Measurements from ENCODE around the gene SELENOO. TPM values are rescaled to one million over a fixed set of nuclear protein-coding genes. Genes with fewer than 3 reads are reported as not detected.

SELENOO gene
- polyA plus RNA-seq, 1 of the 3 experiments (the other 2 are of a cell fraction) = 26.7 TPM

DNA sequence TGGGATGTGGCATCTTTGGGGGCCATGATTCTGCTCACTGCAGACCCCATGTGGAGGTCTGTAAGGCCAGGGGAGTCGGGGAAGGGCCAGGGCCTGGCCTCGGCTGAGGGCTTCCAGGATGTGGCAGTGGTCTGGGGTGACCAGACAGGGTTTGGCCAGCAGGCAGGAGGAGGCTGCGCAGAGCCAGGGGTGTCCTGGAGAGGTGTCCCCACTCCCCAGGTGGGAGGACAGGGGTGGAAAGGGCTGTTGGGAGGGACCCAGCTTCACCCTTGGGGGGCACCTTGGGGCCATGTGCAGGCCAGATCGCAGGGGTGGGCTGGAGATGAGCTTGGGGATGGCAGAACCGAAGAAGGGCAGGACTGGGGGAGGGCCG lies 26.8 kb upstream of the SELENOO start (continued):
- TF ChIP-seq MXI1 (IDR thresholded peaks at IDR 0.05; ENCODE audit: low read depth, low read length) (no peak), RXRA (IDR thresholded peaks at IDR 0.05; ENCODE audit: borderline replicate concordance, low read depth) (no peak), RFX5 (IDR thresholded peaks at IDR 0.05; ENCODE audit: low read length) (no peak), SIN3A (IDR thresholded peaks at IDR 0.05; ENCODE audit: borderline replicate concordance, low read depth, low read length) (no peak), EP300 (IDR thresholded peaks at IDR 0.05; ENCODE audit: borderline replicate concordance in 1 of 2, low read depth in 1 of 2, low read length in 1 of 2) (no peak), YY1 (IDR thresholded peaks at IDR 0.05; ENCODE audit: low read depth) (no peak)
- TF ChIP-seq, protein P1, sequence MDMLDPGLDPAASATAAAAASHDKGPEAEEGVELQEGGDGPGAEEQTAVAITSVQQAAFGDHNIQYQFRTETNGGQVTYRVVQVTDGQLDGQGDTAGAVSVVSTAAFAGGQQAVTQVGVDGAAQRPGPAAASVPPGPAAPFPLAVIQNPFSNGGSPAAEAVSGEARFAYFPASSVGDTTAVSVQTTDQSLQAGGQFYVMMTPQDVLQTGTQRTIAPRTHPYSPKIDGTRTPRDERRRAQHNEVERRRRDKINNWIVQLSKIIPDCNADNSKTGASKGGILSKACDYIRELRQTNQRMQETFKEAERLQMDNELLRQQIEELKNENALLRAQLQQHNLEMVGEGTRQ (IDR thresholded peaks at IDR 0.05; ENCODE audit: borderline replicate concordance, low read depth, low read length) = no peak

DNA sequence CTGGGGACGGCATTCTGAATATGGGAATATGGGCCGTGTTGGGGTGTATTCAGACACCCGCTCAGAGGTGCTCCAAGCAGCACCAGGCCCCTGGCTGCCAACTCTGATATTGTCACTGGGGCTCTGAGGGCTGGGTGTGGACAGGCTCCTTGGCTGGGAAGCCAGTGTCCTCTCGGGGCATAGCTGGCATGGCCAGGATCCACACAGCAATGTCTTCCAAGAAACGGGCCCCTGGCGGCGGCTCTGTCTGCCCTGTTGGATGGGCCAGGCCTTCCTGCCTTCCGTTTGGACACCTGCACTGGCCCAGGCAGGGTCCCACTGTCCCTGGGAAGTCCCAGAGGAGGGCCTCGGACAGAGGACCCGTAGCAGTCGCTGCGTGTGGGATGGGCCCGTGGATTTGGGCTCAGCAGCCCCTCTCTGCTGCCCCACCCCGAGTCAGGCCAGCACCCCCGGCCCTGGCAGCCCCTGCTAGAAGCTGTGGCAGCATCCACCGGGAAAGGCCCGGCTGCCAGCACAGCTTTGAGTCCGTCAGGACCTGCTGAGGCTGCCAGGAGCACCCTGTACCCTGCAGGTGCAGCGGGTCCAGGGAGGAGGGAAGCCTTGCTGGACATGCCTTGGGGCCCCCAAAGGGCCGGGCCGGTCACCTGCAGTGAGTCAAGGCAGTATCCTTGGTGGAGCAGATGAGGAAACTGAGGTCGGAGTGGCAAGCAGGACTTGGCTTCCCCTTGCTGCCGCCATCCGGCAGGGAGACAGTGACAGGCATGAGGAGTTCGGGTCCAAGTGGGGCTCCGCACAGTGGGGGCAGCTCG lies 26.2 kb upstream of the SELENOO start:
- WGBS (ENCODE audit: low lambda C conversion rate) = 73% methylated on average over 2 of the region's 27 CpGs
- CTCF ChIA-PET = interaction anchor here (1.7 kb wide), 1 partner anchor 17 kb away, joined by 5 read pairs; no protein-coding TSS in a partner anchor

DNA sequence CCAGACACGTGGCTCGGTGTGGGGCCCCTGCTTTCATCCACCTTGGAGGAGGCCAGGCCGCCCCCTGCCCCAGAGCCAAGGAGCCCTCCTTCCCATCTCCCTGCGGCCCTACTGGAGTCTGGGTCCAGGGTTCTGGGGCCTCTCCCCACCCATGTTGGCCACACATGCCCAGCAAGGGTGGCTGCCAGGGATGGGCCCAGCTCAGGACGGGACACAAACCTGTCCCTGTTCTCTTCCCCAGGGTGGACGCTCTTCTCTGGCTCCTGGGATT lies 25.7 kb upstream of the SELENOO start:
- Histone ChIP-seq H3K27me3 (ENCODE audit: insufficient read depth) (no peaks in the 10 kb centered on the region), H3F3A (replicated peaks; ENCODE audit: insufficient read depth) (no peaks in the 10 kb centered on the region), H3K4me1 (ENCODE audit: control insufficient read depth in 1 of 2, insufficient read depth in 2 of 2, low read depth in 1 of 2, low read length in 1 of 2) (peaks cover 0 to 3% of the 10 kb centered on the region in 2 experiments; a peak in 1 of 4 replicates), H3K36me3 (replicated peaks in 1 of 2; ENCODE audit: control insufficient read depth in 1 of 2, insufficient read depth in 2 of 2, low read length in 1 of 2) (no peaks in the 10 kb centered on the region), H3K9me2 (no peaks in the 10 kb centered on the region), H3K9me3 (no peaks in the 10 kb centered on the region), H3K4me3 (ENCODE audit: low read depth in 2 of 2, low read length in 1 of 2) (no peak overlapping the region), H4K20me1 (ENCODE audit: insufficient read depth) (no peaks in the 10 kb centered on the region), H2AFZ (ENCODE audit: low read depth) (no peak overlapping the region), H3K9ac (no peak overlapping the region), H3K27ac (ENCODE audit: low read depth in 2 of 2, low read length in 1 of 2) (no peak overlapping the region), H3K79me2 (ENCODE audit: insufficient read depth) (no peaks in the 10 kb centered on the region), H3K4me2 (no peak overlapping the region)
- WGBS (ENCODE audit: low lambda C conversion rate) = 76% methylated on average over 2 of the region's 6 CpGs
- ChIA-PET CTCF (interaction anchor here (1.7 kb wide), 1 partner anchor 16 kb away, joined by 5 read pairs; no protein-coding TSS in a partner anchor), POLR2A (interaction anchor here (0.6 kb wide), 1 partner anchor 286 kb away, joined by 3 read pairs; no protein-coding TSS in a partner anchor)
- DNase-seq = no peak
- TF ChIP-seq, protein P2, sequence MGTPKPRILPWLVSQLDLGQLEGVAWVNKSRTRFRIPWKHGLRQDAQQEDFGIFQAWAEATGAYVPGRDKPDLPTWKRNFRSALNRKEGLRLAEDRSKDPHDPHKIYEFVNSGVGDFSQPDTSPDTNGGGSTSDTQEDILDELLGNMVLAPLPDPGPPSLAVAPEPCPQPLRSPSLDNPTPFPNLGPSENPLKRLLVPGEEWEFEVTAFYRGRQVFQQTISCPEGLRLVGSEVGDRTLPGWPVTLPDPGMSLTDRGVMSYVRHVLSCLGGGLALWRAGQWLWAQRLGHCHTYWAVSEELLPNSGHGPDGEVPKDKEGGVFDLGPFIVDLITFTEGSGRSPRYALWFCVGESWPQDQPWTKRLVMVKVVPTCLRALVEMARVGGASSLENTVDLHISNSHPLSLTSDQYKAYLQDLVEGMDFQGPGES (IDR thresholded peaks at IDR 0.05; ENCODE audit: low read depth, low read length) = no peak
- TF ChIP-seq RXRA (IDR thresholded peaks at IDR 0.05; ENCODE audit: borderline replicate concordance, low read depth) (no peak), FOXJ3 (CRISPR knock-in tag; IDR thresholded peaks at IDR 0.05) (no peak), RAD21 (IDR thresholded peaks at IDR 0.05; ENCODE audit: low read length) (no peak), GABPA (IDR thresholded peaks at IDR 0.05; ENCODE audit: low read depth) (no peak), SMC3 (IDR thresholded peaks at IDR 0.05; ENCODE audit: low read depth, low read length) (no peak), FOXM1 (IDR thresholded peaks at IDR 0.05; ENCODE audit: low read depth) (no peak), RCOR1 (IDR thresholded peaks at IDR 0.05; ENCODE audit: low read length) (no peak), EZH2phosphoT487 (IDR thresholded peaks at IDR 0.05; ENCODE audit: borderline replicate concordance, low read depth) (no peak), FOSL2 (IDR thresholded peaks at IDR 0.05; ENCODE audit: borderline replicate concordance, low read depth) (no peak), MEF2A (IDR thresholded peaks at IDR 0.05; ENCODE audit: borderline replicate concordance, low read depth) (no peak), JUND (IDR thresholded peaks at IDR 0.05) (no peak)
- TF ChIP-seq, protein P3, sequence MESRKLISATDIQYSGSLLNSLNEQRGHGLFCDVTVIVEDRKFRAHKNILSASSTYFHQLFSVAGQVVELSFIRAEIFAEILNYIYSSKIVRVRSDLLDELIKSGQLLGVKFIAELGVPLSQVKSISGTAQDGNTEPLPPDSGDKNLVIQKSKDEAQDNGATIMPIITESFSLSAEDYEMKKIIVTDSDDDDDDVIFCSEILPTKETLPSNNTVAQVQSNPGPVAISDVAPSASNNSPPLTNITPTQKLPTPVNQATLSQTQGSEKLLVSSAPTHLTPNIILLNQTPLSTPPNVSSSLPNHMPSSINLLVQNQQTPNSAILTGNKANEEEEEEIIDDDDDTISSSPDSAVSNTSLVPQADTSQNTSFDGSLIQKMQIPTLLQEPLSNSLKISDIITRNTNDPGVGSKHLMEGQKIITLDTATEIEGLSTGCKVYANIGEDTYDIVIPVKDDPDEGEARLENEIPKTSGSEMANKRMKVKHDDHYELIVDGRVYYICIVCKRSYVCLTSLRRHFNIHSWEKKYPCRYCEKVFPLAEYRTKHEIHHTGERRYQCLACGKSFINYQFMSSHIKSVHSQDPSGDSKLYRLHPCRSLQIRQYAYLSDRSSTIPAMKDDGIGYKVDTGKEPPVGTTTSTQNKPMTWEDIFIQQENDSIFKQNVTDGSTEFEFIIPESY (IDR thresholded peaks at IDR 0.05; ENCODE audit: borderline replicate concordance, low read depth) = no peak

More for the DNA sequence above, 26.2 kb upstream of the SELENOO start:
- DNase-seq = no peak
- Histone ChIP-seq H2AFZ (ENCODE audit: low read depth) (no peak overlapping the region), H3K27ac (ENCODE audit: low read depth in 2 of 2, low read length in 1 of 2) (no peak overlapping the region), H4K20me1 (ENCODE audit: insufficient read depth) (no peaks in the 10 kb centered on the region), H3K4me3 (ENCODE audit: low read depth in 2 of 2, low read length in 1 of 2) (no peak overlapping the region), H3K27me3 (ENCODE audit: insufficient read depth) (no peaks in the 10 kb centered on the region), H3F3A (replicated peaks; ENCODE audit: insufficient read depth) (no peaks in the 10 kb centered on the region), H3K9me3 (no peaks in the 10 kb centered on the region), H3K36me3 (replicated peaks in 1 of 2; ENCODE audit: control insufficient read depth in 1 of 2, insufficient read depth in 2 of 2, low read length in 1 of 2) (no peaks in the 10 kb centered on the region), H3K79me2 (ENCODE audit: insufficient read depth) (no peaks in the 10 kb centered on the region), H3K9ac (no peak overlapping the region), H3K4me2 (no peak overlapping the region), H3K9me2 (no peaks in the 10 kb centered on the region), H3K4me1 (ENCODE audit: control insufficient read depth in 1 of 2, insufficient read depth in 2 of 2, low read depth in 1 of 2, low read length in 1 of 2) (peaks cover 0 to 3% of the 10 kb centered on the region in 2 experiments; a peak in 1 of 4 replicates)
- POLR2A ChIA-PET = no interaction called here
- TF ChIP-seq CHD2 (IDR thresholded peaks at IDR 0.05; ENCODE audit: low read length, partially characterized antibody) (no peak), MXI1 (IDR thresholded peaks at IDR 0.05; ENCODE audit: low read depth, low read length) (no peak), ELF1 (IDR thresholded peaks at IDR 0.05) (no peak), EP300 (IDR thresholded peaks at IDR 0.05; ENCODE audit: borderline replicate concordance in 1 of 2, low read depth in 1 of 2, low read length in 1 of 2) (no peak), FOXJ3 (CRISPR knock-in tag; IDR thresholded peaks at IDR 0.05) (no peak)
